ENCODE results near the gene CCDC175. TPM values are rescaled to one million over a fixed set of nuclear protein-coding genes. Genes with fewer than 3 reads are reported as not detected.

The CCDC175 gene
- total RNA-seq: not detected in 2 replicates

GRCh38 chr14:59576332-59577294 lies at the start of gene CCDC175:
Gene CCDC175, minus strand, starts transcription at chr14:59576812. Its CDS starts 37 bp downstream, at chr14:59576775.

GRCh38 chr14:59483819-59484638 lies 92.6 kb downstream of the CCDC175 start, which contains the start of the genes JKAMP and L3HYPDH:
Gene JKAMP, plus strand, starts transcription at chr14:59484517. Its CDS starts 73 bp downstream, at chr14:59484590.
Gene L3HYPDH, minus strand, starts transcription at chr14:59484408. Its CDS starts 92 bp downstream, at chr14:59484316.

GRCh38 chr14:59465316-59466135 lies 111.1 kb downstream of the CCDC175 start, which contains the start of gene GPR135:
Gene GPR135, minus strand, starts transcription at chr14:59465380. Its CDS starts 154 bp downstream, at chr14:59465226.

Other genes starting within 250 kb of the CCDC175 start
- gene GPR135, start 111.4 kb downstream of the CCDC175 start, total RNA-seq: 0.43 and 0.96 TPM in 2 replicates
- gene L3HYPDH, start 92.4 kb downstream of the CCDC175 start, total RNA-seq: 20.0 and 21.3 TPM in 2 replicates
- 53.3 and 69.9 TPM in 2 replicates for gene JKAMP, start 92.3 kb downstream of the CCDC175 start, total RNA-seq